ENCODE results near the gene BHLHE41. TPM values are rescaled to one million over a fixed set of nuclear protein-coding genes. Genes with fewer than 3 reads are reported as not detected.

The BHLHE41 gene
- total RNA-seq, 1 donor from 2014 or later: not detected

- Mint-ChIP-seq H3K27ac (no peak overlapping the region), H3K9me3 (no peaks in the 10 kb centered on the region), H3K27me3 (ENCODE audit: insufficient read depth, low read depth) (no peaks in the 10 kb centered on the region), H3K4me3 (no peak overlapping the region), H3K4me1 (no peaks in the 10 kb centered on the region), H3K36me3 (no peaks in the 10 kb centered on the region)
- no peaks in the 10 kb centered on the region for H4K20me1 ChIP-seq (ENCODE audit: low read depth)
- DNase-seq (ENCODE audit: low spot score): no peak
- H3K4me3 ChIP-seq: no peak overlapping the region
- H3F3A ChIP-seq (ENCODE audit: low read depth): no peaks in the 10 kb centered on the region
- H3K4me1 ChIP-seq: no peaks in the 10 kb centered on the region
- no peak overlapping the region for H3K9ac ChIP-seq
- H3K4me2 ChIP-seq: no peak overlapping the region
- no peaks in the 10 kb centered on the region for H3K27me3 ChIP-seq
- no peak overlapping the region for H3K27ac ChIP-seq
- H2AFZ ChIP-seq (replicated peaks): no peak overlapping the region
- no peaks in the 10 kb centered on the region for H3K79me2 ChIP-seq (ENCODE audit: low read depth)
- no peaks in the 10 kb centered on the region for H3K9me3 ChIP-seq (ENCODE audit: low read depth)
- TF ChIP-seq CTCF (IDR thresholded peaks at IDR 0.05): no peak
- no peak for TF ChIP-seq EZH2phosphoT487 (IDR thresholded peaks at IDR 0.05)
- no peak for TF ChIP-seq EZH2 (IDR thresholded peaks at IDR 0.05)
- no peaks in the 10 kb centered on the region for H3K36me3 ChIP-seq
Measured at GRCh38 chr12:26096036-26096435, 28.8 kb downstream of the BHLHE41 start.

- Histone ChIP-seq H3K27me3 (no peaks in the 10 kb centered on the region), H3K4me1 (no peaks in the 10 kb centered on the region), H3K9me3 (ENCODE audit: low read depth) (no peaks in the 10 kb centered on the region), H3F3A (ENCODE audit: low read depth) (no peaks in the 10 kb centered on the region), H3K27ac (no peak overlapping the region), H3K36me3 (no peaks in the 10 kb centered on the region), H3K9ac (no peak overlapping the region), H3K4me2 (no peak overlapping the region), H2AFZ (replicated peaks) (no peak overlapping the region), H3K4me3 (no peak overlapping the region), H4K20me1 (ENCODE audit: low read depth) (no peaks in the 10 kb centered on the region), H3K79me2 (ENCODE audit: low read depth) (no peaks in the 10 kb centered on the region)
- no peaks in the 10 kb centered on the region for H3K9me3 Mint-ChIP-seq
- no peaks in the 10 kb centered on the region for H3K27me3 Mint-ChIP-seq (ENCODE audit: insufficient read depth, low read depth)
- TF ChIP-seq CTCF (IDR thresholded peaks at IDR 0.05) (no peak), EZH2 (IDR thresholded peaks at IDR 0.05) (no peak), EZH2phosphoT487 (IDR thresholded peaks at IDR 0.05) (no peak)
- H3K4me3 Mint-ChIP-seq: no peak overlapping the region
- H3K27ac Mint-ChIP-seq: no peak overlapping the region
- DNase-seq (ENCODE audit: low spot score): no peak
- H3K4me1 Mint-ChIP-seq: peaks cover 3% of the 10 kb centered on the region
- H3K36me3 Mint-ChIP-seq: no peaks in the 10 kb centered on the region
Measured at GRCh38 chr12:26095186-26095585, 29.7 kb downstream of the BHLHE41 start.

GRCh38 chr12:26092346-26093105, 32.3 kb downstream of the BHLHE41 start:
- no peak for DNase-seq (ENCODE audit: low spot score)
- Histone ChIP-seq H3K4me3 (no peak overlapping the region), H3K27ac (no peak overlapping the region), H3F3A (ENCODE audit: low read depth) (no peaks in the 10 kb centered on the region), H3K79me2 (ENCODE audit: low read depth) (no peaks in the 10 kb centered on the region), H4K20me1 (ENCODE audit: low read depth) (no peaks in the 10 kb centered on the region), H2AFZ (replicated peaks) (no peak overlapping the region), H3K36me3 (no peaks in the 10 kb centered on the region), H3K4me2 (no peak overlapping the region), H3K4me1 (no peaks in the 10 kb centered on the region), H3K9ac (no peak overlapping the region), H3K27me3 (no peaks in the 10 kb centered on the region), H3K9me3 (ENCODE audit: low read depth) (no peaks in the 10 kb centered on the region)
- TF ChIP-seq CTCF (IDR thresholded peaks at IDR 0.05) (no peak), EZH2phosphoT487 (IDR thresholded peaks at IDR 0.05) (no peak), EZH2 (IDR thresholded peaks at IDR 0.05) (no peak)
- Mint-ChIP-seq H3K4me3 (no peak overlapping the region), H3K36me3 (no peaks in the 10 kb centered on the region), H3K27ac (no peak overlapping the region), H3K27me3 (ENCODE audit: insufficient read depth, low read depth) (peaks cover 3% of the 10 kb centered on the region), H3K4me1 (peaks cover 3% of the 10 kb centered on the region), H3K9me3 (no peaks in the 10 kb centered on the region)
